Ascending aorta (tissue), 2 donors: Measurements from ENCODE around the gene GHRL. TPM values are rescaled to one million over a fixed set of nuclear protein-coding genes. Genes with fewer than 3 reads are reported as not detected.

Experiments used
- DNase-seq, 2 donors: peaks; one replicate each; pipeline ENCODE4 v3.0.0-alpha.2; 2019; ENCODE audit warnings: low spot score in 2 of 2
- H3K27ac ChIP-seq, 2 donors: fragments of 200-600 bp; sonication (generic); one replicate each; pipeline ENCODE4 v1.5.1; 2016 to 2017; ENCODE audit warnings: mild to moderate bottlenecking in 1 of 2
- H3K27me3 ChIP-seq: fragments of 200-600 bp; sonication (generic); one replicate; pipeline ENCODE4 v1.5.1; 2017
- H3K36me3 ChIP-seq, 2 donors: fragments of 200-600 bp; sonication (generic); one replicate each; pipeline ENCODE4 v1.5.1; 2016
- H3K4me1 ChIP-seq, 2 donors: fragments of 200-600 bp; sonication (generic); one replicate each; pipeline ENCODE4 v1.5.1; 2016 to 2017; ENCODE audit warnings: mild to moderate bottlenecking in 1 of 2
- H3K4me3 ChIP-seq, 2 donors: fragments of 200-600 bp; sonication (generic); one replicate each; pipeline ENCODE4 v1.5.1; 2016 to 2017; ENCODE audit warnings: mild to moderate bottlenecking in 1 of 2
- H3K9me3 ChIP-seq, 2 donors: fragments of 200-600 bp; sonication (generic); one replicate each; pipeline ENCODE4 v1.5.1; 2016
- intact Hi-C: fragments of 100-400 bp; cut with DNase I; formaldehyde crosslinking; loops from one replicate; pipeline ENCODE4 v1.15.1; 2023
- total RNA-seq: library from RNA; depleted of rRNA; stranded (reverse); fragments of >200 nt; gene quantifications from one replicate; pipeline ENCODE4 v1.1.0, GENCODE V29; 2016
- TF ChIP-seq, protein P1 (sequence below), 3 experiments: fragments of 200-600 bp in 2 of 3; fragments of 450-650 bp in 1 of 3; sonication (generic) in 2 of 3; IDR thresholded peaks; one replicate each; pipeline ENCODE4 v1.5.1; 2016 to 2019; ENCODE audit warnings: antibody characterized with exemption in 3 of 3, mild to moderate bottlenecking in 1 of 3, moderate library complexity in 1 of 3

GHRL gene
- total RNA-seq, 1 donor from 2014 or later = not detected

- Histone ChIP-seq H3K27ac (no peak overlapping the region), H3K27me3 (no peaks in the 10 kb centered on the region), H3K4me1 (no peaks in the 10 kb centered on the region), H3K9me3 (peaks cover 0 to 15% of the 10 kb centered on the region in 2 donors), H3K4me3 (no peak overlapping the region), H3K36me3 (peaks cover 7 to 50% of the 10 kb centered on the region in 2 donors)
- intact Hi-C loops = loop anchor here (10.0 kb wide), 1 partner anchor 308 kb away; the partner anchor contains the start of gene CRELD1
- DNase-seq = no peak
- TF ChIP-seq, protein P1, sequence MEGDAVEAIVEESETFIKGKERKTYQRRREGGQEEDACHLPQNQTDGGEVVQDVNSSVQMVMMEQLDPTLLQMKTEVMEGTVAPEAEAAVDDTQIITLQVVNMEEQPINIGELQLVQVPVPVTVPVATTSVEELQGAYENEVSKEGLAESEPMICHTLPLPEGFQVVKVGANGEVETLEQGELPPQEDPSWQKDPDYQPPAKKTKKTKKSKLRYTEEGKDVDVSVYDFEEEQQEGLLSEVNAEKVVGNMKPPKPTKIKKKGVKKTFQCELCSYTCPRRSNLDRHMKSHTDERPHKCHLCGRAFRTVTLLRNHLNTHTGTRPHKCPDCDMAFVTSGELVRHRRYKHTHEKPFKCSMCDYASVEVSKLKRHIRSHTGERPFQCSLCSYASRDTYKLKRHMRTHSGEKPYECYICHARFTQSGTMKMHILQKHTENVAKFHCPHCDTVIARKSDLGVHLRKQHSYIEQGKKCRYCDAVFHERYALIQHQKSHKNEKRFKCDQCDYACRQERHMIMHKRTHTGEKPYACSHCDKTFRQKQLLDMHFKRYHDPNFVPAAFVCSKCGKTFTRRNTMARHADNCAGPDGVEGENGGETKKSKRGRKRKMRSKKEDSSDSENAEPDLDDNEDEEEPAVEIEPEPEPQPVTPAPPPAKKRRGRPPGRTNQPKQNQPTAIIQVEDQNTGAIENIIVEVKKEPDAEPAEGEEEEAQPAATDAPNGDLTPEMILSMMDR (IDR thresholded peaks at IDR 0.05) = no peak
Measured at GRCh38 chr3:10242182-10243065, 50.3 kb downstream of the GHRL start.

DNA sequence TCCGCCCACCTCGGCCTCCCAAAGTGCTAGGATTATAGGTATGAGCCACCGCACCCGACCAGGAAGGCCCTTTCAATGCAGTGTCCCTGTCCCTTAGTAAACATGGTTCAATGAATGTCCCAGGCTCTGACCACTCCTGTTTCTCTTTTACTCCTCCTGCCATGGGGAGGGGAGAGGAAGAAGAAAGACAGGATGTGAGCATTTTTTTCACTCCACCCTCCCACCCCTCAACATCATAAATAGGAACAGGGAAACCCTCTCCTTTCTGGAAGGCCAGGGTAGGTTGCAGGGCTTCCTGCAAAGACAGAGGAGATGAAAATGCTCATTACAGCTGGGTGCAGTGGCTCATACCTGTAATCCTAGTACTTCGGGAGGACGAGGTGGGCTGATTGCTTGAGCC, 51.9 kb downstream of the GHRL start:
- intact Hi-C loops = loop anchor here (10.0 kb wide), 1 partner anchor 306 kb away; the partner anchor contains the start of gene CRELD1
- Histone ChIP-seq H3K36me3 (peaks cover 7 to 64% of the 10 kb centered on the region in 2 donors), H3K4me1 (no peaks in the 10 kb centered on the region), H3K27ac (no peak overlapping the region), H3K9me3 (peaks cover 0 to 11% of the 10 kb centered on the region in 2 donors), H3K27me3 (no peaks in the 10 kb centered on the region), H3K4me3 (no peak overlapping the region)
- DNase-seq = no peak
- TF ChIP-seq, protein P1 (IDR thresholded peaks at IDR 0.05) = no peak

- H3K9me3 ChIP-seq = no peaks in the 10 kb centered on the region
- H3K4me3 ChIP-seq = no peak overlapping the region
- H3K27ac ChIP-seq = no peak overlapping the region
- peaks cover 18 to 79% of the 10 kb centered on the region in 2 donors for H3K36me3 ChIP-seq
- no peaks in the 10 kb centered on the region for H3K4me1 ChIP-seq
- intact Hi-C loops = no loop called here
- DNase-seq = no peak
- TF ChIP-seq, protein P1 (IDR thresholded peaks at IDR 0.05) = no peak
- no peaks in the 10 kb centered on the region for H3K27me3 ChIP-seq
Measured at GRCh38 chr3:10238345-10239183, 54.2 kb downstream of the GHRL start.

Other genes with a start within 250 kb of the GHRL start
- gene FANCD2OS, start 184.7 kb downstream of the GHRL start, total RNA-seq = not detected
- gene BRK1, start 177.3 kb downstream of the GHRL start, total RNA-seq = 87.3 TPM
- gene VHL, start 151.2 kb downstream of the GHRL start, total RNA-seq = 34.4 TPM
- 1.3 TPM for gene IRAK2, start 128.0 kb downstream of the GHRL start, total RNA-seq
- gene TATDN2, start 44.5 kb downstream of the GHRL start, total RNA-seq = 29.1 TPM
- 63.0 TPM for gene SEC13, start 28.2 kb upstream of the GHRL start, total RNA-seq
- gene ATP2B2, start 212.6 kb upstream of the GHRL start, total RNA-seq = not detected